ENCODE data around the gene LRRFIP2.

DNA sequence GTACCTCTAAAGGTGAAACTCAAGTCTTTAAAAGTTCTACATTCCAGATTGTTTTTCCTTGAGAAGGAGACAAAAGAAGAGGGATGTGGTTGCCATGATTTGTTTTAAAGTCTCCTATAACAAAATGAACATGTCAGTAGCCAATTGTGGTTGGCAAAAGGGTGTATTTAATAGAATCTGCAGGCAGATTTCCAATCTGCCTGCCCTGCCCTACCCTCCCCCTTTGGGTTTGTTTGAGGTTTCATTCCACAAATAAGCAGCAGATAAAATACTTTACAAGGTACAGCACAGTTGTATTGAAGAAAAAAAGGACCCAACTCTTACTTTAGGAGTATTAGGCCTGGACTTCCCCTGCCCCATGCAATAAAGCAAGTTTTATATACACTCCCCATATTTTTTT is 121.5 kb downstream of the LRRFIP2 start:
- TF ChIP-seq, protein P1, sequence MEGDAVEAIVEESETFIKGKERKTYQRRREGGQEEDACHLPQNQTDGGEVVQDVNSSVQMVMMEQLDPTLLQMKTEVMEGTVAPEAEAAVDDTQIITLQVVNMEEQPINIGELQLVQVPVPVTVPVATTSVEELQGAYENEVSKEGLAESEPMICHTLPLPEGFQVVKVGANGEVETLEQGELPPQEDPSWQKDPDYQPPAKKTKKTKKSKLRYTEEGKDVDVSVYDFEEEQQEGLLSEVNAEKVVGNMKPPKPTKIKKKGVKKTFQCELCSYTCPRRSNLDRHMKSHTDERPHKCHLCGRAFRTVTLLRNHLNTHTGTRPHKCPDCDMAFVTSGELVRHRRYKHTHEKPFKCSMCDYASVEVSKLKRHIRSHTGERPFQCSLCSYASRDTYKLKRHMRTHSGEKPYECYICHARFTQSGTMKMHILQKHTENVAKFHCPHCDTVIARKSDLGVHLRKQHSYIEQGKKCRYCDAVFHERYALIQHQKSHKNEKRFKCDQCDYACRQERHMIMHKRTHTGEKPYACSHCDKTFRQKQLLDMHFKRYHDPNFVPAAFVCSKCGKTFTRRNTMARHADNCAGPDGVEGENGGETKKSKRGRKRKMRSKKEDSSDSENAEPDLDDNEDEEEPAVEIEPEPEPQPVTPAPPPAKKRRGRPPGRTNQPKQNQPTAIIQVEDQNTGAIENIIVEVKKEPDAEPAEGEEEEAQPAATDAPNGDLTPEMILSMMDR (IDR thresholded peaks at IDR 0.05), result no peak
- no peak for TF ChIP-seq POLR2A (IDR thresholded peaks at IDR 0.05)

Measured in heart left ventricle (tissue), 13 donors.